GM18909 (cell line): Measurements from ENCODE around the gene GRAP2.
"Not testable (repeated sequence)": the region's sequence is repeated elsewhere in the genome, so short reads cannot be mapped to it uniquely, and the experiment has no call there.

Experiments
- ATAC-seq: cut with Tn5 transposase; IDR thresholded peaks from one replicate; pipeline ENCODE4 v1.9.1; 2021; ENCODE audit warnings: mild to moderate bottlenecking; ENCODE audit not compliant: unreplicated experiment, poor library complexity

The GRAP2 gene

GRCh38 chr22:39988386-39989114 lies 87.7 kb downstream of the GRAP2 start:
- ATAC-seq = no peak

- ATAC-seq = no peak
Observed at GRCh38 chr22:39989633-39990032, 88.7 kb downstream of the GRAP2 start.

GRCh38 chr22:39990686-39991085 lies 89.8 kb downstream of the GRAP2 start:
- no peak for ATAC-seq

- no peak for ATAC-seq
Observed at GRCh38 chr22:39991159-39991860, 90.4 kb downstream of the GRAP2 start.

- ATAC-seq = no peak
Observed at GRCh38 chr22:39992088-39992826, 91.4 kb downstream of the GRAP2 start.

- not testable (repeated sequence) for ATAC-seq
Observed at GRCh38 chr22:39992894-39993293, 92.0 kb downstream of the GRAP2 start.

- ATAC-seq = no peak
Observed at GRCh38 chr22:39994041-39994565, 93.2 kb downstream of the GRAP2 start.

- no peak for ATAC-seq
Observed at GRCh38 chr22:39994566-39995392, 93.9 kb downstream of the GRAP2 start, which contains the start of gene FAM83F. TSS of gene FAM83F (plus strand) at chr22:39994954. CDS start at chr22:39995043, 89 bp downstream.

GRCh38 chr22:39995393-39996252 lies 94.7 kb downstream of the GRAP2 start:
- no peak for ATAC-seq

GRCh38 chr22:39996732-39997131 lies 95.8 kb downstream of the GRAP2 start:
- ATAC-seq = no peak

GRCh38 chr22:39997421-39997820 lies 96.5 kb downstream of the GRAP2 start:
- no peak for ATAC-seq

- ATAC-seq = no peak
Observed at GRCh38 chr22:39997939-39998726, 97.2 kb downstream of the GRAP2 start.

- ATAC-seq = no peak
Observed at GRCh38 chr22:39999144-39999757, 98.4 kb downstream of the GRAP2 start.

GRCh38 chr22:40000171-40000570 lies 99.3 kb downstream of the GRAP2 start:
- no peak for ATAC-seq

GRCh38 chr22:40001106-40001505 lies 100.2 kb downstream of the GRAP2 start:
- no peak for ATAC-seq

GRCh38 chr22:40001800-40002577 lies 101.1 kb downstream of the GRAP2 start:
- no peak for ATAC-seq
